ENCODE measurements around the gene ESF1. TPM values are rescaled to one million over a fixed set of nuclear protein-coding genes. Genes with fewer than 3 reads are reported as not detected.

Gene ESF1
- total RNA-seq, 1 donor from 2014 or later, result 14.0 TPM

DNA sequence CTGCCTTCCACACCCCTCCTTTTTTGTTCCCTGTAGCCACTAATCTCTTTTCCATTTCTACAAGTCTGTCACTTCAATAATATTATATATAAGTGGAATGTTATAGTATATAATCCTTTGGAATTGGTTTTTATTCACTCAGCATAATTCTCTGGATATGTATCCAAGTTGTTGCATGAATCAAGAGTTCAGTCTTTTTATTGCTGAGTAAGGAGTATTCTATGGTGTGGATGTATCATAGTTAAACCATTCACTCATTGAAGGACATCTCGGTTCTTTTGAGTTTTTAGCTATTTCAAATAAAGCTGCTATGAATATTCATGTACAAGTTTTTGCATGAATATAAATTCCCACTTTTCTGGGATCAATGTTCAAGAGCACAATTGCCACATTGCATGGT is 76.5 kb downstream of the ESF1 start:
- H3K9me3 ChIP-seq, result no peaks in the 10 kb centered on the region
- TF ChIP-seq POLR2A (IDR thresholded peaks at IDR 0.05) (no peak), POLR2AphosphoS5 (IDR thresholded peaks at IDR 0.05; ENCODE audit: insufficient read depth in 1 of 2, low read depth in 1 of 2) (no peak), CTCF (IDR thresholded peaks at IDR 0.05) (no peak)
- intact Hi-C loops (cut with DNase I), result no loop called here
- no peak for DNase-seq (ENCODE audit: extremely low spot score in 2 of 2)
- H3K36me3 ChIP-seq, result no peaks in the 10 kb centered on the region
- H3K4me3 ChIP-seq, result no peak overlapping the region
- no peaks in the 10 kb centered on the region for H3K4me1 ChIP-seq
- no peak overlapping the region for H3K27ac ChIP-seq
- H3K27me3 ChIP-seq, result no peaks in the 10 kb centered on the region

DNA sequence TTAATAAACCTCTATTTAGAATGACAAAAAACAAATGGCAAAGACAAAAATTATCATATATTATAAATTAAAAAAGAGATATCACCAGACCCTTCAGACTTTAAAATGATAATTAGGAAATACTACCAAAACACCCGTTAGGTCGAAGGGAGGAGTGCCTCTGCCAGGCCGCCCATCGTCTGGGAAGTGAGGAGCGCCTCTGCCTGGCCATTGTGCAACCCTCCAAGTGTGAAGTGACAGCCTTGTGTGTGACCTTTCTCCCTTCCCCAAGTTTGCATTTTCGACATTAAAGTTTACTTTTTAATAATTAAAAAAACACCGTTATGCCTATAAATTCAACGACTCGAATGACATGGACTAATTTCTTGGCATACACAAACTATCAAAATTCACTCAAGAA is 81.5 kb downstream of the ESF1 start:
- no peak overlapping the region for H3K4me3 ChIP-seq
- TF ChIP-seq POLR2AphosphoS5 (IDR thresholded peaks at IDR 0.05; ENCODE audit: insufficient read depth in 1 of 2, low read depth in 1 of 2) (no peak), CTCF (IDR thresholded peaks at IDR 0.05) (no peak), POLR2A (IDR thresholded peaks at IDR 0.05) (no peak)
- intact Hi-C loops (cut with DNase I), result no loop called here
- H3K9me3 ChIP-seq, result no peaks in the 10 kb centered on the region
- DNase-seq (ENCODE audit: extremely low spot score in 2 of 2), result no peak
- no peaks in the 10 kb centered on the region for H3K27me3 ChIP-seq
- no peak overlapping the region for H3K27ac ChIP-seq
- H3K4me1 ChIP-seq, result no peaks in the 10 kb centered on the region
- H3K36me3 ChIP-seq, result no peaks in the 10 kb centered on the region

DNA sequence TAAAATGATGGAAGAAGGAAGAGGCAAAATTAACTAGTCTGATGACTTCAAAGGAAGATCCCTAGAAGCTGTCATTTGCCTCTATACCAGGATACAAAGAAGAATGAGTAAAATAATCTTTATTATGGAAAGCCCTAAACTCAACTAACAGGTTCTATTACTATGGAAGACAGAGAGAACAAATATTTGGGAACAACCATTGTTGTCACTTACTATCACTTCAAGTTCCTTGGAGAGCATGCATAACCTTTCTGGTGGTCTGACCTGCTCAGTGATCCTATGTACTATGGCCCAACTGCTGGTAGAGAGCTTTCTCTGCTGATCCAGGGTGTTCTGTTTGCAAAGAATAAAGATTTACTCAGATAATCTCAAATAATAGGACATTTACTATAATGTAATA is 83.2 kb downstream of the ESF1 start:
- DNase-seq (ENCODE audit: extremely low spot score in 2 of 2), result no peak
- Histone ChIP-seq H3K36me3 (no peaks in the 10 kb centered on the region), H3K27ac (no peak overlapping the region), H3K9me3 (no peaks in the 10 kb centered on the region), H3K27me3 (no peaks in the 10 kb centered on the region), H3K4me3 (no peak overlapping the region), H3K4me1 (no peaks in the 10 kb centered on the region)
- intact Hi-C loops (cut with DNase I), result no loop called here
- no peak for TF ChIP-seq POLR2AphosphoS5 (IDR thresholded peaks at IDR 0.05; ENCODE audit: insufficient read depth in 1 of 2, low read depth in 1 of 2)
- TF ChIP-seq POLR2A (IDR thresholded peaks at IDR 0.05), result no peak
- TF ChIP-seq CTCF (IDR thresholded peaks at IDR 0.05), result no peak

- intact Hi-C loops (cut with DNase I), result no loop called here
- TF ChIP-seq CTCF (IDR thresholded peaks at IDR 0.05) (no peak), POLR2A (IDR thresholded peaks at IDR 0.05) (no peak), POLR2AphosphoS5 (IDR thresholded peaks at IDR 0.05; ENCODE audit: insufficient read depth in 1 of 2, low read depth in 1 of 2) (no peak)
- no peaks in the 10 kb centered on the region for H3K27me3 ChIP-seq
- no peak overlapping the region for H3K27ac ChIP-seq
- no peak overlapping the region for H3K4me3 ChIP-seq
- no peaks in the 10 kb centered on the region for H3K36me3 ChIP-seq
- DNase-seq (ENCODE audit: extremely low spot score in 2 of 2), result no peak
- H3K4me1 ChIP-seq, result no peaks in the 10 kb centered on the region
- H3K9me3 ChIP-seq, result no peaks in the 10 kb centered on the region
Observed at GRCh38 chr20:13700761-13701160, 84.0 kb downstream of the ESF1 start.

DNA sequence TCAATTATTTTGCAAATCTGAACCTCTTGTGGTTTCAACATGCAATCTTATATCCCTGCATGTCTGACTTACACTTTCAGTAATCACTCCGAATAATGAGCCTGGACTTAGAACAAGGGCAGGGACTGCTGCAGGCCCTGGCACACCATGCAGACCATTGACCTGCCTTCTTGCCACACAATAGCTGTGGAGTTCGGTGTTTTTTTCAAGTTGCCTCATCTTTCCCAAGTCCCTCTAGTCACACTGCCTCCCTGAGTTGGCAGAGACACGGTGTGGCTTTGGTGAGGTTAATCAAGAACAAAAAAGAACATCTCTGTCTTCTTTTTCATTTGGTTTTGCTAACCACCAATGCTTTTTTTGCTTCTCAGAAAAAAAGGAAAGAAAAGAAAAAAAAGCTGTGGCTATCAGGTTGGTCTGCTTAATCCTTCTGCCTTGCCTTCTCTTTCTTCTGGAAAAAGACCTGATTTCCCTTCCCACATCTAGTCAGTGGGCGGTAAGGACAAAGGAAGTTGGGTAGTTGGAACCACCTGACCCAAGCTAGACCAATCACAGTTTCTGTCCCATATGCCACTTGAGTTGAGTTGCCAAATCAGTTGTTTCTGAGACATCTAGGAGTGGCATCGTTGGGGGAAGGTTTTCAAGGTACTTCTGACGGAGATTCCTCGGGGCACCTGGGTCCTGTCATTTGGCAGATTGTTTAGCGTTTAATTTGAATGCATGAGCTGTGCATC is 90.1 kb downstream of the ESF1 start:
- DNase-seq (ENCODE audit: extremely low spot score in 2 of 2), result no peak
- intact Hi-C loops (cut with DNase I), result no loop called here

More for the DNA sequence above, 90.1 kb downstream of the ESF1 start:
- Histone ChIP-seq H3K4me1 (no peaks in the 10 kb centered on the region), H3K9me3 (no peaks in the 10 kb centered on the region), H3K4me3 (no peak overlapping the region), H3K36me3 (no peaks in the 10 kb centered on the region), H3K27ac (no peak overlapping the region), H3K27me3 (no peaks in the 10 kb centered on the region)
- TF ChIP-seq CTCF (IDR thresholded peaks at IDR 0.05) (no peak), POLR2AphosphoS5 (IDR thresholded peaks at IDR 0.05; ENCODE audit: insufficient read depth in 1 of 2, low read depth in 1 of 2) (no peak), POLR2A (IDR thresholded peaks at IDR 0.05) (no peak)

Measured in vagina (tissue), 2 donors.